Endometrial microvascular endothelial cells (primary cell): Measurements from ENCODE around the gene RBM20. TPM values are rescaled to one million over a fixed set of nuclear protein-coding genes. Genes with fewer than 3 reads are reported as not detected.

ENCODE experiments used
- in situ Hi-C: cut with HindIII; loops from 2 replicates; pipeline ENCODE4 v1.10.0; 2017; ENCODE audit warnings: low sequenced_read_pairs, low pct_unique_long_range_greater_than_20kb; ENCODE audit errors: inconsistent ontology term
- total RNA-seq: library from RNA; depleted of rRNA; stranded (reverse); fragments of >200 nt; gene quantifications from one replicate; pipeline ENCODE4 v1.2.3, GENCODE V29; 2015; ENCODE audit errors: inconsistent ontology term

RBM20 gene
- total RNA-seq, 1 donor from 2014 or later: 0.19 TPM

GRCh38 chr10:110788620-110789385 lies 144.7 kb downstream of the RBM20 start:
- in situ Hi-C loops: no loop called here

- in situ Hi-C loops: no loop called here
Measured at GRCh38 chr10:110789604-110790433, 145.7 kb downstream of the RBM20 start.

- in situ Hi-C loops: no loop called here
Measured at GRCh38 chr10:110790913-110791506, 146.9 kb downstream of the RBM20 start.

- in situ Hi-C loops: no loop called here
Measured at GRCh38 chr10:110791541-110792073, 147.5 kb downstream of the RBM20 start.

GRCh38 chr10:110792476-110793125 lies 148.5 kb downstream of the RBM20 start:
- in situ Hi-C loops: no loop called here

GRCh38 chr10:110793128-110793812 lies 149.1 kb downstream of the RBM20 start:
- in situ Hi-C loops: no loop called here

GRCh38 chr10:110793886-110794285 lies 149.8 kb downstream of the RBM20 start:
- in situ Hi-C loops: no loop called here

GRCh38 chr10:110794808-110795207 lies 150.7 kb downstream of the RBM20 start:
- in situ Hi-C loops: no loop called here

GRCh38 chr10:110797416-110797815 lies 153.3 kb downstream of the RBM20 start:
- in situ Hi-C loops: no loop called here

- in situ Hi-C loops: no loop called here
Measured at GRCh38 chr10:110798340-110798739, 154.2 kb downstream of the RBM20 start.

GRCh38 chr10:110802090-110802489 lies 158.0 kb downstream of the RBM20 start:
- in situ Hi-C loops: no loop called here

GRCh38 chr10:110802551-110803238 lies 158.6 kb downstream of the RBM20 start:
- in situ Hi-C loops: no loop called here

- in situ Hi-C loops: no loop called here
Measured at GRCh38 chr10:110803239-110803749, 159.2 kb downstream of the RBM20 start.

- in situ Hi-C loops: no loop called here
Measured at GRCh38 chr10:110803830-110804338, 159.7 kb downstream of the RBM20 start.

- in situ Hi-C loops: no loop called here
Measured at GRCh38 chr10:110804376-110804775, 160.2 kb downstream of the RBM20 start.

GRCh38 chr10:110805292-110805691 lies 161.2 kb downstream of the RBM20 start:
- in situ Hi-C loops: no loop called here

- in situ Hi-C loops: no loop called here
Measured at GRCh38 chr10:110806335-110806734, 162.2 kb downstream of the RBM20 start.

- in situ Hi-C loops: no loop called here
Measured at GRCh38 chr10:110808123-110808522, 164.0 kb downstream of the RBM20 start.
